Measurements from ENCODE around the gene LTBP1.
"Not testable (repeated sequence)": the region's sequence is repeated elsewhere in the genome, so short reads cannot be mapped to it uniquely, and the experiment has no call there.

Gene LTBP1

DNA sequence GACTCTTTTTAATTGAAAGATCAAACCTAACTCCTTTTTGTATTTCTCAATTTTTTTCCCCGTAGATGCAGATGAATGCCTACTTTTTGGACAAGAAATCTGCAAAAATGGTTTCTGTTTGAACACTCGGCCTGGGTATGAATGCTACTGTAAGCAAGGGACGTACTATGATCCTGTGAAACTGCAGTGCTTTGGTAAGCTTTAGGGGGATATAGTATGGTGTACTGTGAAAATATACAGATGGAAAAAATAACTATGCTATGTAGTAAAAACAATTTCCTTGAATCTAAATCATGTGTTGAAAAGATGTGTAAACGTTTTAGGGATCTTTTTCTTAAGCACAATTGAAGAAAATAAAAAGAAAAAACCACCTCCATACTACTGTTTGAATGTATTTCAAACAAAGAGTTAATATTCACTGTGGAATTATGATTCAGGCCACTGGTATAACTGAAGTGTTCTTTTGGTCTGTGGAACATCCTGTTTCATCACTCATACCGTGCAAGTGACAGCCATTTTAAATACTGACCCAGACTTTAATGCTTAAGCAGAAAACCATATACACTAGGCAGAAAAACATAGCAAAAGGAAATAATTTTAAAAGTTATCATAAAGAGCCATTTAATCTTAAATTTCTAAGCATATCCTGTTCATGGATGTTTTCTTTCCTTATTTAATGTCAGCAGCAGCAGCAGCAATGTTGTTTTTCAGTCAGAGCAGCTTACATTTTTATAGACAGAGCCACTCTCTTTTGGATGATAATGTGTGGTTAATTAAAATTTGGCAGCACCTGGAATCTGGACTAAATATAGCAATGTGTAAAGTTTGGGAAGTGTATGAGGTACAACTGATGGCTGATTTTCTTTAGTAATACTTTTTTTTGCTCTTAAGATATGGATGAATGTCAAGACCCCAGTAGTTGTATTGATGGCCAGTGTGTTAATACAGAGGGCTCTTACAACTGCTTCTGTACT, 416.9 kb downstream of the LTBP1 start:
- DNase-seq, result no peak

DNA sequence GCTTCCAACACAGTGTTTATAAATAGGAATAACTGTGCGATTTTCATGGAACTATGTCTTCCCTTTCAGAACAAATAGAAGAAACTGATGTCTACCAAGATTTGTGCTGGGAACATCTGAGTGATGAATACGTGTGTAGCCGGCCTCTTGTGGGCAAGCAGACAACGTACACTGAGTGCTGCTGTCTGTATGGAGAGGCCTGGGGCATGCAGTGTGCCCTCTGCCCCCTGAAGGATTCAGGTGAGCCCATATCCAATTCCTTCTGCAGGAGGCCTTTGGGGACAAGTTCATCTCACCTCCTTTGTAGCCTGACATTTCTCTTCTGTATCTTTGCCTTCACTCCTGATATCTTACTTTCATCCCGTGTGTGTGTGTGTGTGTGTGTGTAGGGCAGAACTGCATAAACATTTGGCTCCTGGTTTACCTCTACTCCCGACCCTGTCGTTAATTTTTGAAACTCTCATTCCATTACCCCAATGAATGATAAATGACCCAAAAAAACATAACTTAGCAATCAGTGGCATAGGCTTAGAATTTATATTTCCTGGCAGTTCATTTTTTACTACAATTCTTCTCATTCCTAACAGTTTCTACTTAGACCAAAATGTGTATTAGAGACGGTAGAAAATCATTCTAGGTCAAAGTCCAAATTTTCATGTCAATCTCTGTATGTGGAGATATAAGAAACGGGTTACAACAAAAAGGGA, 418.7 kb downstream of the LTBP1 start:
- DNase-seq, result no peak

DNA sequence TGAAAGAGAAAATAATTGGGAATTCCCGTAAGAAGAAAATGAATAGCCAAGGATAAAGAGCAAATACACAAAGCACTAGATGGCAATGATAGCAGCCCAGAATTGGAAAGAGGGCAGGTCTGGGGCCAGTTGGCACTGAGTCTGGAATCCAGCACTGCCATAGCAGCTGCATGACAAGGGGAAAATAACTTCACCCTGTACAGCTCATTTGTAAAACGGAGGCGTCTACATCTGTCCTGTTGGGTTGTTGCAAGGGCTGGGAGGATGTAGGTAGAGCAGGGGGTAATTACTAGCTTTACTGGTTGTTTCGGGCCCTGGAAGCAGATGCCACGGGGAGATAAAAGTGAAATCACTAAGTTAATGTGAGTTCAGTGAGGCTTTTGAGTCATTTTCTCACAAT, 419.7 kb downstream of the LTBP1 start:
- DNase-seq, result no peak

DNA sequence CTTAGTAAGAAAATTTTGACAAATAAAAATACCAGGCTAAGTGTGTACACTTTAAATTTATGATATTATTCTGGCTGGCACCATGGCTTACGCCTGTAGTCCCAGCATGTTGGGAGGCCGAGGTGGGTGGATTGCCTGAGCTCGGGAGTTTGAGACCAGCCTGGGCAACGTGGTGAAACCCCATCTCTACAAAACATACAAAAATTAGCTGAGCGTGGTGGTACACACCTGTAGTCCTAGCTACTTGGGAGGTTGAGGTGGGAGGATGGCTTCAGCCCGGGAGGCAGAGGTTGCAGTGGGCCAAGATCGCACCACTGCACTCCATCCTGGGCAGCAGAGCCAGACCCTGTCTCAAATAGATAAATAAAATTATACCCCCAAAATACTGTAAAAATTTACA, 421.8 kb downstream of the LTBP1 start:
- DNase-seq, result not testable (repeated sequence)

DNA sequence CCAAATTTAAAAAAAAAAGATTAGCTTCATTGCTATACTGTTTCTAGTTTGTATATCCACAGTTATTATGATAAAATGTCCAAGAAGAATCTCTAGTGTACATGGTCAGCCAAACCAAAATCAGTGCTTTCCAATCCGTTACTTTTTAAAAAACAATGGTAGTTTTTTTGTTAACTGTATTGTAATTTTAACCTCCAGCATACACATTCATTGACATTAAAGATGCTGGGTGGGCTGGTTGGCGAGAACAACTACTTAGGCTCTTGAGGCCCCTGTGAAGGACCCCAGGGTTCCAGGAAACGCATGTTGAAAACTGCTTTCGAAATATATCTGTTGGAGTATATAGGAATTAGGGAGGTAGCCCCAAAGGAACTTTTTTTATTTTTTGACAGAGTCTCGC, 422.4 kb downstream of the LTBP1 start:
- DNase-seq, result no peak

DNA sequence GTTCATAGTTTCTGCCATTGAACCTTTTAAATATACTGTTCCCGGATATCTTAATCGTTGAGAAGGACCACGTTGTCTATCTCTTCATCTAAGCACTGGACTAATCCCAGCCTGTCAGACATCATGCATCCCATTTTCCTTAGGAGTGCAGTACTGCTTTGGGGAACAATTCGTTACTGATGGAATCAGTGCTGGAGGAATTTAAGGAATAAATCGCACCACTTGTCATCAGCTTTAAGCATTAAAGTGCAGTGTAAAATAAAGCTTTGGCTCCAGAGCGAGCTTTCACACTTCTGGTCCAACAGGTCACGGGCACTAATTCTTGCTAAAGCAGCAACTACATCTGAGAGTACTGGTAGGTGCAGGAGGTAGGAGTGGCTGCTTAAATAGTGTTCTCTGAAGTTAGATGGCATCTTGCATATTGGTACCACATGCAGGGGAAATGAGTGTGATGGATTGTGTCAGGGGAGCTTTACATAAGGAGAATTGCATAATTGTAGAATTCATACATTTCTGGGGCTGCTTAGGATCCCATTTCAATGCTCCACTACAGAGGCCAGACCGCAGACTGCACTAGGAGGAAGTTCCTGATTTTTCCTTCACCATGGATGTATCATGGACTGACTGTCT, 424.0 kb downstream of the LTBP1 start:
- no peak for DNase-seq

DNA sequence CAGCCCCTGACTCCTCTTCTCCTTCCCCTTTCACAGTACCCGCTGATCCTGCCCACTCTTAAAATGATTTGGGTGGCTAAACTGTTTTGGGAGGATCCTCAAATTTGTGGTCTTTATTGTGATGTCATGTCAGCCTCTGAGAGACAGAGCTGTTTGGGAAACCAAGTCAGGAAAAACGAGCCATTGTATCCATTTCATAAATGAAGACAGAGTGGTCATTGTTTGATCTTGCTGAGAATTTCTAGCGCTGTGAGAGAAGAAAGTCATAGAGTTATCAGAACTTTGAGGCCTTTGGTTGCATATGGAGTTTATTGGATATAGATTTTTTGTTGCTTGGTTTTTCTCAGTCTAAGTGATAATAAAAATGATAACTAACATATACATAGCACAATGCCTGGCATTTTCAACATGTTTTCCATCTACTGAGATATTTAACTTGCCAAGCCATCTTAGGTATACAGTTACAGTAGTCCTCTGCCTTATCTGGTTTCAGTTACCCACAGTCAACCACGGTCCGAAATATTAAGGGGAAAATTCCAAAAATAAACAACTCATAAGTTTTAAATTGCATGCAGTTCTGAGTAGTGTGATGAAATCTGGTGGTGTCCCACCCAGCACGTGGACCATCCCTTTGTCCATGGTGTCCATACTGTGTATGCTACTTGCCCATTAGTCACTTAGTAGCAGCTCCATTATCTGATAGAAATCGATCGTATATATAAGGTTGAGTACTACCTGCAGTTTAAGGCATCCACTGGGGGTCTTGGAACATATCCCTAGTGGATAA, 424.7 kb downstream of the LTBP1 start:
- DNase-seq, result no peak

DNA sequence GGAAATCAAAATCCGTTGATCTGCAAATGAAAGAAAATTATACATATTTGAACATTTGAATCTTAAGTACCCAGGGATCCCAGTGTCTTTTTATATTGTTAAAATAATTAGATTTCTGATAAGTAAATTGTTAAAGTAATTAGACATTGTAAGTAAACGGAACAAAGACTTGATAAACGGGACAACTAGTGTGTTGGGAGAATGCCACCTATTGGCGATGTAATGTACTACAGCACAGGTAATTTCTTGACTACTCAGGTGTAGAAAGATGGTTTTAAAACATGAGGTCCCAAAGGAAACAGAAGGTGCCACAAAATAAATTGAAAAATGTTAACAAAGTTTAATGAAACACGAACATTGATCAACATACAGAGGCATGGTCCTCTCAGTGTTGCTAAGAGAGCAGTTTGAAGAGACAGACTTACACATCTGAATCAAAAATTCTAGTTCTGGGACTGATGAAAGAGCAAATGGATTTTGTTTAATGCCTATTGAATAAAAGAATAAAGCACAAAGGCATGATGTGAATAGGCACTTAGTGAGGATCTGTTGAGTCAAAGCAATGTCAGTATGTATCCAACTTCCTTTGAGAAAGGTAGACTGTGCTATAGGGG, 426.3 kb downstream of the LTBP1 start:
- DNase-seq, result peak; percentile 22

DNA sequence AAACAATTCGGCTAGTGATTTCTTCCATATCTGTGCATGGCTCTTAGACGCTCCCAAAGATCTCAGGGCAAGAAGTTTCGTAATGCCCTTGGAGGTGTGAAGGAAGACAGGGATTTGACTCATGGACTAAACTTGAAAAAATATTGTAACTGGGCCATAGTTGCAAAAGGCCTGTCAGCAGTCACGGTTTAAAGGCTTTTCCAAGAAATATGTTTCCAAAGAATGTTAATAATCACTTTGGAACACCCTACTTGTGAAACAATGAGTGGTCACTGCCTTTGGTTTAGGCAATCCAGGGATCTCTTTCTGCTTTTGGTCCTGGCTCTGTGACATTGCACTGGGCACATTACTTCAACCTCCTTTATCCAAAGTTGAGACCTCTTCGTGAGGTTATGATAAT, 427.2 kb downstream of the LTBP1 start:
- no peak for DNase-seq

DNA sequence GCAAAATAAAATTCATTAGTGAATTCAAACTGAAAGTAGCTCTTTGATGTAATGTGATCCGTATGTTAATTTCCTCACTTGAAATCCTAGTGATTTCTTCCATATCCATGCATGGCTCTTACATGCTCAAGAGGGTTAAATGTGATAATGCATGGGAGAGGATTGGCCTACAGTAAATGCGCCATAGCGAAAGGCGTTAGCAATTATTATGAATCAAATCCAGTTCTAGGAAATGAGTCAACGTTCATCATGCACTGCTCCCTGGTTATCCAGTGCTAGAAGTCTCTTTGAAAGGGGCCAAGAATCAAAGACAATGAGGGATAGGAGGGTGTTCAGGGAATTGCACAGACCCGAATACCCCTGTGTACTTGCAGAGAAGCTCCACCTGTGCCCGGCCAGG, 428.3 kb downstream of the LTBP1 start:
- no peak for DNase-seq

DNA sequence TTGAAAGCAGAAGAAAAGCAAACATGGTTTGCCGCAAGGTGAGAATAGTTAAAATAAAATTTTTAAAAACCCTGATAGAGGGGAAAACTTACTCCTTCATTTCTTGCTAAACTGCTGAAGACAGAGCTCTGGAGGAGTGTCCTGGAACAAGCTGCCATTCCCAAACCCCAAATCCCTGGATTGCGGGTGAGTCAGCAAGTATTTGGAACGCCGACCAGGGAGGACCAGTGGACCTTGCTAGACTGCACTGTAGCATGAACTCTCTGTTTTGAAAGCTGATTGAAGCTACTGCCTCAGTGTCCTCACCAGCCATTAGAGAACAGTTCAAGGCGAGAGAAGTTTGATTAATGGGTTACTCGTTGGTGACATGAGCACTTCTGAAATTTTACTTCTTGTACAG, 430.3 kb downstream of the LTBP1 start:
- no peak for DNase-seq

DNA sequence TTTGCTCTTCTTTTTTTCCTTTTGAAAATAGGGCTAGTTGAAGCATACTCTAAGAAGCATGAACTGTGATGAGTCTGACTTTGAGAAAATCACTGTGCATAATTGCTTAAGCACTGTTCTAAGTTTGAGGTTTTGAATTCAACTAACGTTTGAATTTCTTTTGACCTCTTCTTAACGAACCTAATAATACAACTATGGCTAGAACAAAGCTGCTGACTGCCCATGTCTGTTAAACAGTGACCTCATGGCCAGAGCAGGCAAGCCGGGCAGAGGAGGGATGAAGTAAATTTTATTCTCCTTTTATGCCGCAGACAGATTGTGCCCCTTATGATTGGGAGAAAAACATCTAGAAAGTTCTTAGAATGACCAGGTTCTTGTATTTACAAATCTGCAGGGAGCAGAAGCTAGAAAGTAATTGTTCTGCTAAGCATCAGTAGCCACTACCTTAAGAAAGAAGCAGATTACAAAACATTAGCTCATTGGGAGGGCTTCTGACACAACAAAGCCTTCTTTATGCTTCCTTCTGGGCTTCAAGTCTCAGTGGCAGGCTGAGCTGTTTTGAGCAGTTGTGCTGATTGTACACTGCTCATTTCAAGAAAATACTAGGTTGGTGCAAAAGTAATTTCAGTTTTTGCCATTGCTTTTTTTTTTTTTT, 431.9 kb downstream of the LTBP1 start:
- DNase-seq, result no peak

DNA sequence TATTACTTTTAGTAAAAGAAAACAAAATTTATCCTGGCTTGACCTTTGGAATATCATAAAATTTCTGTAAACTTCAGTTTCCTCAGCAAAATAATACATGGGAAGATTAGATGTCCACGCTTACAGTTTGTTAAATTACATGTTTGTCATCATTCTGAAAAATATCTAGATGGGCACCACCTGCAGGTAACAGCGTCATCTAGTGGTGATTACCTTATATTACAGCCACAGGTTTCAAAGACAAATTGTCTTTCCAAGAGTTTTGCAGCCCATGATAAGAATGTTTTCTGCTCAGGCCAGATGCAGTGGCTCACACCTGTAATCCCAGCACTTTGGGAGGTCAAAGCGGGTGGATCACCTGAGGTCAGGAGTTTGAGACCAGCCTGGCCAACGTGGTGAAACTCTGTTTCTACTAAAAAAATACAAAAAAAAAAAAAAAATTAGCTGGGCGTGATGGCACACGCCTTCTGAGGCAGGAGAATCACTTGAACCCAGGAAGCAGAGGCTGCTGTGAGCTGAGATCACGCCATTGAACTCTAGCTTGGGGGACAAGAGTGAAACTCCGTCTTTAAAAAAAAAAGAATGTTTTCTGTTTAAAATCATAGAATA, 433.4 kb downstream of the LTBP1 start:
- no peak for DNase-seq

DNA sequence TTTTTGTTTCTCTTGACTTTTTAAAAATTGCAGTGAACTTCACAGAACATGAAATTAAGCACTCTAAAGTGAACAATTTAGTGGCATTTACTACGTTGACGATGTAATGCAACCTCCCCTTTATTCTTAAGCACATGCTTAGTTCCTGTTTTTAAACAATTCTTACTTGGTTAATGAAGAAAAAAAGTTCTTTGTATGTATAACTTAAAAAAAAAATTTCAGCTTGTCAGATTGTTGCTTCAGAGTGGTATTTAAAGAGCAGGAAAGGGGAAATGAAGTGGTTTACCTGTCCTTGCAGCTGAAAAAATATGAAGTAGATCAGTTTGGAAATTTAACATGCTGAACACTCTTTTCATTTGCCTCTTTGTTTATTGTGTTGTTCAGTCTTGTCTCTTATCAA, 434.0 kb downstream of the LTBP1 start:
- DNase-seq, result no peak

DNA sequence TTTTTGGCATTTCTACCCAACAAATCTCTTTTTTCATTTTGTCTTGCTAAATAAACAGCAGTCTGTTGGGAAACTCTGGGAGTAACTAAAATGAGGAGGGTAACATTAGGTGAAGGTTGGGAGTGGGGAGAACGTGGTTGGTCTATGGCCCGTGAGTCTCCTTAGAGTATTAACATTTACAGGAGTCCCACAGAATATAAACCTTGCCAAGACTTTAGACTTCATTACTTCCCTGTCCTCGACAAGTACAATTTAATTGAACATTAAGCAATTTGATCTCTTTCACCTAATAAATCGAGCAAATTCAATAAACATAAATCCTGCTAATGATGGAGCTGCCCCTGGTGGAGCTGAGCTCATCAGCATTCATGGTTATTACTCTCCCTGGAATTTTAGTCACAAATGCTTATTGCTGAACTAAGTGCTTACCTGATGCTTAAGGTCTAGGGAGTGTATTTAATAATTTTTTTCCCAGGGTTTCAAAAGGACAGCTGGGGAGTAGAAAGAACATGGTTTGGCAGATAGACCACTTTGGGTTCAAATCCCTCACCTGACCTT, 434.6 kb downstream of the LTBP1 start:
- no peak for DNase-seq

DNA sequence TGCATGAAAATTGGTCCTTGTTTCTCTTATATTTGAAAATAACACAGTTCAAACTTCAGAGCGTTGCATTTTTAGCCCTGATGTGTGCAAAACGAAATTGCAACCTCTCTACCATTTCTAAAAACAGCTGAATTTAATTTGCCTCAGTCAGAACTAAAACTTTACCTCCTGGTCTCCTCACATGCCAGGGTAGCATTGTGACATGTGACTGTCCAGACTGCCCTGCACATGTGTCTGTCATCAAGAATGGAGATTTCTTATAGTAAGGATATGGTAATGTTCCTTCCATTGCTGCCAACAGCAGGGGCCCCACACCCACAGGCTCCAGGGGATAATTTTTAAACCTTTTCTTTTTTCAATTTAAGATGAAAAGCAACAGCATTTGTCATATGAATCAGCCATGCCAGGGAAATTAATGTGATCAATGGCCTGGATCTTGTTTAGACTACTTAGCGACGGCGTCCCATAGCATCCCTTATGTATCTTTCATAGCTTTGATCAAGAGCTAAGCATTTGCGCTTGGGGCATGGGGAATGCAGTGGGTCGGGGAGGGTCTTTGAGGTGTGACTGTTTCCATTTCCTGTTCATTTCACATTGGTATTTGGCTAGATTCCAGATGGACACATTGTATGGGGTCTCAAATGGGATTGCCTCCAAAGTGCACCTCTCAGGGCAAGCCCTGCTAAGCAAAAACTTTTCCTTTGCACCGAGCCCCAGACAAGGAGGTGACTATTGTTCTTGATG, 437.3 kb downstream of the LTBP1 start:
- no peak for DNase-seq

DNA sequence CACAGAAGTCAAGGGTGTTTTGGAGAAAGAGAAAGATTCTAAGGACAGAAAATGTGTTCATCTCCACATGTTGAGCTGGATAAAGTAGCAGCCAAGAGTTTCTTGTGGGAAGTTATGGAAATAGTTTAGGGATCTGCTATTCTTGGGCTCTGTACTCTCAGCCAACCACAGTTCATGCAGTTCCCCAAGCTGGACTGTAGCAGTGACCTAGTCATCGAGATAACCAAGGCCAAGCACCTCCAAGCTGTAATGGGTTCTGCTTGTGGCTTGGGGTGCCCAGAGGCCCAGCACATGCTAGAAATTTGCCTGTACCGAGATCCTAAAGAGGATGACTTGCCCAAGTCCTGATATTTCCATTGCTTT, 437.8 kb downstream of the LTBP1 start:
- no peak for DNase-seq

DNA sequence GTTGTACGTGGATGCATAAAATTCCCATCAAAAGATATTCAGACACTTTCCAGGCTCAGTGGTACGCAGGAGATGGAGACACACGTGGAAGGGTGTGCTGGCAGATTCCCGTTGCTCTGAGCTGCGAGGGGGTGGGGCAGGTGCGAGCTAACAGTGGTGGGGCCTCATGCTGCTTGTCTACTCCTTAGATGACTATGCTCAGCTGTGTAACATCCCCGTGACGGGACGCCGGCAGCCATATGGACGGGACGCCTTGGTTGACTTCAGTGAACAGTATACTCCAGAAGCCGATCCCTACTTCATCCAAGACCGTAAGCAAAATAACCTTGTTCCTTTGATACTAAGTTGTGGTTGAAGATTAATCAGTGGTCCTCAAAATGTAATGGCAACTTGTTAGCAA, 442.2 kb downstream of the LTBP1 start:
- no peak for DNase-seq

DNA sequence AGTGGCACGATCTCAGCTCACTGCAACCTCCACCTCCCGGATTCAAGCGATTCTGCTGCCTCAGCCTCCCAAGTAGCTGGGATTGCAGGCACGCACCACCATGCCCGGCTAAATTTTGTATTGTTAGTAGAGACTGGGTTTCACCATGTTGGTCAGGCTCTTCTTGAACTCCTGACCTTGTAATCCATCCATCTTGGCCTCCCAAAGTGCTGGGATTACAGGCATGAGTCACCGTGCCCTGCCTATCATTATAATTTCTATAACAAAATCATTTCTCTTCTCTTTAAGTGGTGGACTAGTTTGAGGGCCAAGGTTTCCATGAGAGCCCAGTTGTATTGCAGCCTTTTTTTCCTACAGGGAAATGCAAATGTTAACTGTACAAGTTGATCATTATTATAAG, 442.9 kb downstream of the LTBP1 start:
- not testable (repeated sequence) for DNase-seq

DNA sequence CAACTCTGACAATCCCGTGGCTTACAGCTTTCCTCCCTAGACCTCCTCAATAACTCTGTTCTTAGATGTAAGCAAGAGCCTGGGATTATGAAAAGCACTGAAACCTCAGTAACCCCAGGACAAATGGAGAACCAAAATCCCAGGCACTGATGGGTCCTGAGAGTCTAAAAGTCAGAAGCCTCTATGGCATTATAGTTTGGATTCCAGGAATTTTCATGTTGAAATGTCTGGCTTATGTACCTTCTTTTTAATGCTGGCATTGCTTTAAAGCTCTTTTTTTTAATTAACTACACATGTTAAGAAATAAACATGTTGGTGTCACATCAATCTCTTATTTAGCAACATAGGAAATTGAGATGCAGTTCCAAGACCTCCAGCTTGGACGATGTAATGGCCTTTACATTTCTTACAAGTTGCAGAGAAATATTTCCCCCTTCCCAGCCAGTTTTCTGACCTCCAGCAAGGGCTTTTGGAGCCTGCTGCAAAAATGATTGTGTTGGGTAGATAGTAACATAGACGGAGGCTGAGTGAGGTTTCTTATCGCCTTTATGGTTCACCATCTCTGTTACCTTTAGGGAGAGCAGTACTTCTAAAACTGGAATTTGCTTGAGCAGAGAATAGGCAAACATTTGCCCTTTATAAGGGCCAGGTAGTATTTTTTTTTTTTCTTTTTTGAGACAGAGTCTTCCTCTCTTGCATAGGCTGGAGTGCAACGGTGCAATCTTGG, 444.9 kb downstream of the LTBP1 start:
- no peak for DNase-seq

All from CD4-positive, alpha-beta T cell treated with Interleukin-6 for 4 hours (primary cell).